GM19395 (cell line): Measurements from ENCODE around the gene TRNP1.

ENCODE experiments used
- ATAC-seq: cut with Tn5 transposase; IDR thresholded peaks from one replicate; pipeline ENCODE4 v1.9.1; 2021; ENCODE audit warnings: mild to moderate bottlenecking, moderate library complexity; ENCODE audit not compliant: unreplicated experiment

Gene TRNP1

DNA sequence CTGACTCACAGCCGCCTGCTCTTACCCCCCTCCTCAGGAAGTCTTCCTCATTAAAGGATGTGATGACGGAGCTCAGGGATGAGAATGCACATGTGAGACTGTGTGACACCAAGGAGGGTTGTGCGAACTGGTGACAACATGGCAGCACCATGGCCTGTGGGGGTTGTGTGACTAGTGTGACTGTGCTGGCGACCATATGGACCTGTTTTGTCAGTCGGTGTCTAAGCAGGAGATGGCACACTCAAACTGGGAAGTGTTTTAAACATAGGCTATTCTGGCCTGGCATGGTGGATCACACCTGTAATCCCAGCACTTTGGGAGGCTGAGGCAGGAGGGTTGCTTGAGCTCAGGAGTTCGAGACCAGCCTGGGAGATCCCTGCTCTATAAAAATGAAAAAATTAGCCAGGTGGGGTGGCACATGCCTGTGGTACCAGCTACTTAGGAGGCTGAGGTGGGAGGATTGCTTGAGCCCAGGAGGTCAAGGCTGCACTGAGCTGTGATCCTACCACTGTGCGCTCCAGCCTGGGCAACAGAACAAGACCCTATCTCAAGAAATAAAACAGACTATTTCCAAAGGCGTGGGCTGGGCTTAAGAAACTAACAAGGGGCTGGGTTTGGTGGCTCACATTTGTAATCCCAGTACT, 7.4 kb downstream of the TRNP1 start:
- no peak for ATAC-seq

DNA sequence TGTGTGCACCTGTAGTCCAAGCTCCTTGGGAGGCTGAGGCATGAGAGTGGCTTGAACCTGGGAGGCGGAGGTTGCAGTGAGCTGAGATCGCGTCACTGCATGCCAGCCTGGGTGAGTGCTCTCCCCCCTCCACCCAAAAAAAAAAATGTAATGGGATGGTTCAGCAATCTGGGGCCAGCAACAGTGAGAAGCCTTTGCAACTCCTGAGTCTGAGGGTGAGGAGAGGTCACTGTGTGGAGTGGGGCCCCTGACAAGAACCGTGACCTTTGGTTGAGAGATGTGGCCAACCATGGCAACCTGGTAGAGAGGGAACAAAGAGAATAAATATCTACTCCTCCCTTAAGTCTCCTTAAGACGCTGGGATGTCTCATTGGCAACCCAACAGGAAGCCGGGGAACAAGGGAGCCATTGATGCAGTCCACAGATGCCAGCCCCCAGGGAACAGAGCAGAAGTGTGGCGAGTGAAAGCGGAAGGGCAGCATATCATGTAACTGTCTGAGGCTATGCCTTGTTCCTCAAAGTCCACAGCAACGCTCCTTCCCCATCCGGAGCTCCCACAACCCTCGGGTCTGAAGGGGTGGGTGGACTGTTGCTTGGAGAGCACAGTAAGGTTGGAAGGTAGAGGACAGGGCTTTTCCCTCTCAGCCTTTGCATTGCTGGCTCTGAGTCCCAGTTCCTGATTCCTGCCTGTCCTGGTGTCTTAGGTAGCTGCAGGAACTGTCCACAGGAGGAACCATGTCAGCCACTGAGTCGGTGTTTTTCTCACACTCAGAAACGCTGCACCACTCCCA, 8.3 kb downstream of the TRNP1 start:
- ATAC-seq, result no peak

GRCh38 chr1:27003745-27004470, 10.4 kb downstream of the TRNP1 start:
- no peak for ATAC-seq

GRCh38 chr1:27004471-27005165, 11.1 kb downstream of the TRNP1 start:
- no peak for ATAC-seq

- no peak for ATAC-seq
These were observed 11.7 kb downstream of the TRNP1 start for GRCh38 chr1:27005166-27005530.

- no peak for ATAC-seq
These were observed 12.4 kb downstream of the TRNP1 start for GRCh38 chr1:27005648-27006496.

DNA sequence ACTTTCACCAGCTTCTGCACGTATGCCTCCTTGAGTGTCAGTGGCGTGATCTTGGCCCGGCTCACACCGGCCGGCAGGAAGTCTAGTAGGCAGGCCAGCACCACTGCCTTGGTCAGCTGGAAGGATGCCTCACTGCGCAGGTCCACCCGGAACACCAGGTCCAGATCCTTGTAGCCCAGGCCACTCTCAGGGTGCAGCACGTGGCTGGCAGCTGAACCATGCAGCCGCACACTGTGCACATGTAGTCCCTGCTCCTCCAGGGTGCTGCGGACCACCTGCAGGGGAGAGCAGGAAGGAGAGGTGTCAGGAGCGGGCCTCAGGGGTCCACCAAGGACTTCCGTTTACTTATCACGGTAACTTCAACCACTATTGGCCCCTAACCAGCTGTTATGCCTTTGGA, 13.2 kb downstream of the TRNP1 start:
- no peak for ATAC-seq

- no peak for ATAC-seq
These were observed 14.6 kb downstream of the TRNP1 start for GRCh38 chr1:27007909-27008582.

GRCh38 chr1:27009601-27010197, 16.2 kb downstream of the TRNP1 start:
- no peak for ATAC-seq

DNA sequence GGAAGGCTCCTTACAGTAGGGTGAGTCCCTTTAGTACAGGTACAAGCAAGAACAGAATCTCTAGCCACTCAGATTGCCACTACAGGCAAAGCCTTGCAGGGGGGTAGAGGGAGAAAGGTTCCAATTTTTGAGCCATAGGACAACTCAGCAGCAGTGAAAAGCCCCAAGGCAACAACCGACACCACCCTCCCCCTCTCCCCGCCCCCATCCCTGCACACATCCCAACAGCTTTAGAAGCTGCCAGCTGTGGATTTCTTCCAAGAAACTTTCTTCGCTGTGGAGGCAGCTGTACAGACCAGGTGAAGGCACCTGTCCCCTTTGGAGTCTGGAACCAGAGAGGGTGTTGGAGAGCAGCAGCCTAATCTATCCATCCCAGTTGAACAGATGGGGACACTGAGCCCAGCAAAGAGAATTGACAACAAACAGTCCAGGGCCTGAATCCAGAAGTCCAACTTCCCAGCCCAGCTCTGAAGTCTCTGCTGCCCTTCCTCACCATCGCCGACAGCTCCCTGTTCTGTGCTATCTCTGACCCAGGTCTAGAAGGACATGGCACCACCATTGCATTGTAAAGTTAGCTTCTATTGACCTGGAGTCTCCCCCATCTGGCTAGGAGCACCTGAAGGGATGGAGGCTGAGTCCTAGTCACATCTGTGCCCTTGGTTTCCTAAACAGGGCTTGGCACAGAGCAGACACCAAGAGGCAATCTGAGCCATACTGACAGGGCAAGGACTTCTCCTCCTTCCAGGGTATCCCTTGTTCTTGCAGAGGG, 16.9 kb downstream of the TRNP1 start:
- ATAC-seq, result no peak

GRCh38 chr1:27011058-27011764, 17.7 kb downstream of the TRNP1 start:
- no peak for ATAC-seq

GRCh38 chr1:27011976-27012563, 18.6 kb downstream of the TRNP1 start:
- ATAC-seq, result no peak

- ATAC-seq, result no peak
These were observed 21.8 kb downstream of the TRNP1 start for GRCh38 chr1:27015260-27015659.

DNA sequence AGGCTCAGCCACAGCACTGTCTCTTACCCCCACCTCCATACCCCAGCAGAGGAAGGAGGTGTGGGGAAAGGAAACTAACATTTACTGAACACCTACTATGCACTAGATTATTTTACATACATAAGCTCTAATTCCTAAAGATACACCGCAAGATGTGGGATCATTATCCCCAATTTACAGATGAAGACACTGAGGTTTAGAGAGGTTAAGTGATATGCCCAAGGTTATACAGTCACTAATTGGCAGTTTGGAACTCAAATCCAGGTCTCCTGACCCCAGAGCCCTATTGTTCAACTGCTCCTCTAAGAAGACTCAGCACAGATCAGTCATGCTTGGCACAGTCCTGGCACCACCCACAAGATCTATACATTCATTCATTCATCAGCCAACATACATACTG, 22.9 kb downstream of the TRNP1 start:
- no peak for ATAC-seq

DNA sequence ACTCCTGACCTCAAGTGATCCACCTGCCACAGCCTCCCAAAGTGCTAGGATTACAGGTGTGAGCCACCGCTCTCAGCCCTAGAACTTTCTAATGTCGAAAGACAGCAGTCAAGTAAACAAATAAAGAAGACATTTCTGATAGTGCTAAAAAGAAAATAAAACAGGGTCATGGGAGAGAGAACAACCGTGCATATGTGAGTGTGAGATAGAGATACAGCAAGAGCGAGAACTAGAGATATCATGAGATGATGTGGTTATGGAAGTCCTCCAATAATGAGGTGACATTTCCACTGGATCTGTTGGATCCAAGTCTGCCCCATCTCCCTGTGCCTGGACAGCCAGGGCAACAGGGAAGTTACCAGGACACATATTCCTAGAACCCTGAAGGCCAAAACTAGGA, 23.7 kb downstream of the TRNP1 start:
- ATAC-seq, result no peak

GRCh38 chr1:27018316-27018715, 24.8 kb downstream of the TRNP1 start:
- ATAC-seq, result no peak

DNA sequence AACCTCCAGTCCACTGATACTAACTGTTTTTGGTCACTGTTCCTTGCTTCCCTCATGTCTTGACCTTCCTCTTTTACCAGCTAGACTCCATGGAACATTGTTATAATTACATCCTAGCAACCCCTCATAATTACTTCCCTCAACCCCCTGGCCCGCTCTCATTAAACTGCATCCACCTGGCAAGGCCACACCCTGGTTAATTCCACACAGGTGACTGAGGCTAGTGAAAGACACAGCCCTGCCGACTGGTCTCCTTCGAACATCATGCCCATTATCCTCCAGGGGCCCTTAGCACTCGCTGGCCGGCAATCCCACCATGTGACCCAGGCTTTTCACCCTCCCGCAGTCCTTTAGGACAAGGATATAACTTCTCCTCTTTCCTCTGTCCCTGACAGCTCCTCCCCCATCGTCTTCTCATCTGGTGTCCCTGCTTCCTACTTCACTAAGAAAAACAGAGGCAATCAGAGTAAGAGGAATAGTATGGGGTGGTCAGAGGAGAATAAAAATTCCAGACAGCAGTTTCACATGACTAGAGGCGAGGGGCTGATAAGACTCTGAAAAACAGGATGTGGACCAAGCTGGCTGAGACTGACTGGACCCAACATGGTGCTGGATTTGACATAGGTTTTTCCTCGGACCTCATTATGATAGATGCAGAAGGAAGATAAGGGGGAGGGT, 28.0 kb downstream of the TRNP1 start:
- no peak for ATAC-seq
